ENCODE measurements around the gene GPRIN1. TPM values are rescaled to one million over a fixed set of nuclear protein-coding genes. Genes with fewer than 3 reads are reported as not detected.

The GPRIN1 gene
- total RNA-seq, 1 donor from 2014 or later: 3.2 TPM

DNA sequence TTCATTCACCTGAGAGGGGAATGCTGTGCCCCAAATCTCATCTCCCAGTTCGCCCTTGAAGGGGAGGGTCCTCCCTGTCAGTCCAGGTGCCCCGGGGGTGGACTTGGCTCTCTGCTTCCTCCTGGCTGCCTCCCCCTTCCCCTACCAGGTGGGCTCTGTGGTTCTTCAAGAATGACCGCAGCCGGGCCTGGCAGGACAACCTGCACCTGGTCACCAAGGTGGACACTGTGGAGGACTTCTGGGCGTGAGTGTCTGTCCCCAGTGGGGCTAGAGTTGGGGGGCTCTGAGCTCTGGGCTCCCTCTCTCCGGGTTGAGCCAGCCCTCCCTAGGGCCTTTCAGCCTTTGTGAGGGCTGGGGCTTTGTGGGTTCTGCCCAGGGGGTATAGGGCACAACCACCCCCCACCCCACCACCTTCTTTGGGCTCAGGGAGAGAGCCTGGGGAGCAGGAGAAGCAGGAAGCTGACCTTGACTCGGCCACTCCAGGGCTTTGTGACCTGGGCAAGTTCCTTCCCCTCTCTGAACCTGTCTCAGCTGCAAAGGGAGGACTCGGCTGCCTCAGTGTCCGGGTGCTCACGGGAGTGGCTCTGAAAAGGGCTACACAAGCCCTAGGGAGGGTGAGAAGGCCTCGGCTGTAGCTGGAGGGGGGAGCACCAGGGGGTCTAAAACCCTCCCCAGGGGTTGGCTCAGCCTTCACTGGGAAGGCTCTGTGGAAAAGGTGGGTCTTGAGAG is 33.7 kb upstream of the GPRIN1 start:
- H3K36me3 Mint-ChIP-seq (ENCODE audit: low read depth): no peaks in the 10 kb centered on the region

GRCh38 chr5:176642675-176643490 is 32.9 kb upstream of the GPRIN1 start:
- H3K9me3 Mint-ChIP-seq: no peaks in the 10 kb centered on the region
- ChIA-PET POLR2A (interaction anchor here (0.6 to 1.7 kb wide), 2 partner anchors 13 to 324 kb away, joined by 5 to 7 read pairs; partner anchors contain the start of genes EIF4E1B and SNCB), CTCF (interaction anchor here (1.1 to 1.3 kb wide), 2 partner anchors 9 to 18 kb away, joined by 3 to 4 read pairs; no protein-coding TSS in a partner anchor)
- no peak for ATAC-seq (ENCODE audit: low read depth)
- H3K27me3 Mint-ChIP-seq: peaks cover under 1% of the 10 kb centered on the region
- no peak overlapping the region for H3K4me3 Mint-ChIP-seq
- TF ChIP-seq CTCF (IDR thresholded peaks at IDR 0.05): no peak
- no peak overlapping the region for H3K27ac Mint-ChIP-seq
- peaks cover 11% of the 10 kb centered on the region for H3K4me1 Mint-ChIP-seq
- intact Hi-C loops (cut with micrococcal nuclease): no loop called here
- no peaks in the 10 kb centered on the region for H3K36me3 Mint-ChIP-seq (ENCODE audit: low read depth)
- DNase-seq: no peak

More for the DNA sequence above, 33.7 kb upstream of the GPRIN1 start:
- Mint-ChIP-seq H3K27me3 (no peaks in the 10 kb centered on the region), H3K9me3 (no peaks in the 10 kb centered on the region), H3K27ac (peak overlapping the region; percentile 27), H3K4me1 (peaks cover 18% of the 10 kb centered on the region), H3K4me3 (no peak overlapping the region)
- intact Hi-C loops (cut with micrococcal nuclease): no loop called here
- DNase-seq: no peak
- POLR2A ChIA-PET: interaction anchor here (1.7 kb wide), 1 partner anchor 13 kb away, joined by 7 read pairs; the partner anchor contains the start of genes EIF4E1B and SNCB
- CTCF ChIA-PET: interaction anchor here (1.1 to 8.5 kb wide), 2 partner anchors 15 to 17 kb away, joined by 4 to 62 read pairs; no protein-coding TSS in a partner anchor
- no peak for ATAC-seq (ENCODE audit: low read depth)
- no peak for TF ChIP-seq CTCF (IDR thresholded peaks at IDR 0.05)

GRCh38 chr5:176640616-176641015 is 30.7 kb upstream of the GPRIN1 start:
- DNase-seq: no peak
- H3K27ac Mint-ChIP-seq: no peak overlapping the region
- CTCF ChIA-PET: no interaction called here
- no peaks in the 10 kb centered on the region for H3K4me1 Mint-ChIP-seq
- no peak overlapping the region for H3K4me3 Mint-ChIP-seq
- ATAC-seq (ENCODE audit: low read depth): no peak
- intact Hi-C loops (cut with micrococcal nuclease): no loop called here
- peaks cover 12% of the 10 kb centered on the region for H3K27me3 Mint-ChIP-seq
- no peaks in the 10 kb centered on the region for H3K36me3 Mint-ChIP-seq (ENCODE audit: low read depth)
- no peak for TF ChIP-seq CTCF (IDR thresholded peaks at IDR 0.05)
- H3K9me3 Mint-ChIP-seq: no peaks in the 10 kb centered on the region
- POLR2A ChIA-PET: interaction anchor here (0.6 to 1.3 kb wide), 2 partner anchors 10 to 387 kb away, joined by 4 read pairs; partner anchors contain the start of genes EIF4E1B and SNCB

DNA sequence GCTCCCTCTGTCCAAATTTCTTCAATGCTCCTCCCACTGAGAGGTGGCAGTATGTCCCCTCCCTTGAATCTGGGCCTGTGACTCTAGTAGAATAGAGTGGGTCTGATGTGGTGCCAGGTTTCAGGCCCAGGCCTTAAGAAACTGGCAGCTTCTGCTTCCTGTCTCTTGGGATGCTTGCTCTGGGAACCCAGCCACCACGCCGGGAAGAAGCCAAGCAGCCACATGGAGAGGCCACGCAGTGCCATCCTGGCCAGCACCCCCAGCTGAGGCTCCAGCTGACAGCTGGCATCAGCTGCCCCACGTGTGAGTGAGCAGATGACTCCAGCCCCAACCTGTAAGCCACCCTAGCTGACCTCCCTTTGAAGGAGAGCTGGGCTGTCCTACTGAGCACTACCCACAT is 30.0 kb upstream of the GPRIN1 start:
- H3K36me3 Mint-ChIP-seq (ENCODE audit: low read depth): no peaks in the 10 kb centered on the region
- ATAC-seq (ENCODE audit: low read depth): no peak
- peaks cover 16% of the 10 kb centered on the region for H3K27me3 Mint-ChIP-seq
- no peak for DNase-seq
- TF ChIP-seq CTCF (IDR thresholded peaks at IDR 0.05): no peak
- H3K27ac Mint-ChIP-seq: no peak overlapping the region
- POLR2A ChIA-PET: interaction anchor here (1.3 kb wide), 1 partner anchor 9 kb away, joined by 4 read pairs; the partner anchor contains the start of genes EIF4E1B and SNCB
- peaks cover 5% of the 10 kb centered on the region for H3K4me1 Mint-ChIP-seq
- CTCF ChIA-PET: interaction anchor here (0.9 kb wide), 1 partner anchor 20 kb away, joined by 3 read pairs; no protein-coding TSS in a partner anchor
- H3K4me3 Mint-ChIP-seq: no peak overlapping the region
- peaks cover 5% of the 10 kb centered on the region for H3K9me3 Mint-ChIP-seq
- intact Hi-C loops (cut with micrococcal nuclease): no loop called here
